Fibroblast of pulmonary artery (primary cell): ENCODE data around the gene GREM1.

Experiments used
- DNase-seq: peaks from one replicate; pipeline ENCODE4 v3.0.0-alpha.2; 2010; ENCODE audit warnings: low read depth
- H3K4me3 ChIP-seq: replicated peaks from 2 replicates; pipeline ENCODE4 v1.5.1; 2011; ENCODE audit warnings: low read depth, mild to moderate bottlenecking, control low read depth, low read length, moderate library complexity
- CTCF ChIP-seq: IDR thresholded peaks from 2 replicates; pipeline ENCODE4 v1.5.1; 2011; ENCODE audit warnings: mild to moderate bottlenecking, control low read depth, low read length, inconsistent platforms; ENCODE audit errors: missing control alignments

The GREM1 gene

GRCh38 chr15:32729700-32730395 lies 12.0 kb downstream of the GREM1 start:
- no peak overlapping the region for H3K4me3 ChIP-seq
- TF ChIP-seq CTCF = no peak
- no peak for DNase-seq

- no peak for TF ChIP-seq CTCF
- no peak overlapping the region for H3K4me3 ChIP-seq
- peak; percentile 29 for DNase-seq
Observed at GRCh38 chr15:32730677-32731654, 13.2 kb downstream of the GREM1 start.

- no peak for DNase-seq
- H3K4me3 ChIP-seq = no peak overlapping the region
- no peak for TF ChIP-seq CTCF
Observed at GRCh38 chr15:32732574-32733157, 14.9 kb downstream of the GREM1 start.

- no peak for DNase-seq
- no peak overlapping the region for H3K4me3 ChIP-seq
Observed at GRCh38 chr15:32733281-32733680, 15.5 kb downstream of the GREM1 start.

GRCh38 chr15:32735989-32736700 lies 18.3 kb downstream of the GREM1 start:
- no peak for TF ChIP-seq CTCF
- DNase-seq = no peak
- no peak overlapping the region for H3K4me3 ChIP-seq

More at GRCh38 chr15:32733281-32733680, 15.5 kb downstream of the GREM1 start:
- TF ChIP-seq CTCF = no peak

- no peak for TF ChIP-seq CTCF
- H3K4me3 ChIP-seq = no peak overlapping the region
- no peak for DNase-seq
Observed at GRCh38 chr15:32736701-32737061, 18.9 kb downstream of the GREM1 start.
